Measurements from ENCODE around the gene GPR31.

The GPR31 gene

DNA sequence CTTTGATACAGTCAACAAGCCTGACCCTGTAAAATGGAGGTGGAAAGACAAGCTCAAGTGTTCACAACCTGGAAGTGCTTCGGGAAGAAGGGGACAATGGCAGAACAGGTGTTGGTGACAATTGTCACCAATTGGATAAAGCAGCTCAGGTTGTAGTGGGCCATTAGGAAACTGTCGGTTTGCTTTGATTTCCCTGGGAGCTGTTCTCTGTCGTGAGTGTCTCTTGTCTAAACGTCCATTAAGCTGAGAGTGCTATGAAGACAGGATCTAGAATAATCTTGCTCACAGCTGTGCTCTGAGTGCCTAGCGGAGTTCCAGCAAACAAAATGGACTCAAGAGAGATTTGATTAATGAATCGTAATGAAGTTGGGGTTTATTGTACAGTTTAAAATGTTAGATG lies 19.9 kb downstream of the GPR31 start:
- DNase-seq (ENCODE audit: low spot score), result no peak

DNA sequence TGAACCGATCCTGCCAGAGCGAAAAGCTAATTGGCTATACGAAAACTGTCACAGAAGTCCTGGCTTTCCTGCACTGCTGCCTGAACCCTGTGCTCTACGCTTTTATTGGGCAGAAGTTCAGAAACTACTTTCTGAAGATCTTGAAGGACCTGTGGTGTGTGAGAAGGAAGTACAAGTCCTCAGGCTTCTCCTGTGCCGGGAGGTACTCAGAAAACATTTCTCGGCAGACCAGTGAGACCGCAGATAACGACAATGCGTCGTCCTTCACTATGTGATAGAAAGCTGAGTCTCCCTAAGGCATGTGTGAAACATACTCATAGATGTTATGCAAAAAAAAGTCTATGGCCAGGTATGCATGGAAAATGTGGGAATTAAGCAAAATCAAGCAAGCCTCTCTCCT lies 20.7 kb downstream of the GPR31 start:
- DNase-seq (ENCODE audit: low spot score), result no peak

DNA sequence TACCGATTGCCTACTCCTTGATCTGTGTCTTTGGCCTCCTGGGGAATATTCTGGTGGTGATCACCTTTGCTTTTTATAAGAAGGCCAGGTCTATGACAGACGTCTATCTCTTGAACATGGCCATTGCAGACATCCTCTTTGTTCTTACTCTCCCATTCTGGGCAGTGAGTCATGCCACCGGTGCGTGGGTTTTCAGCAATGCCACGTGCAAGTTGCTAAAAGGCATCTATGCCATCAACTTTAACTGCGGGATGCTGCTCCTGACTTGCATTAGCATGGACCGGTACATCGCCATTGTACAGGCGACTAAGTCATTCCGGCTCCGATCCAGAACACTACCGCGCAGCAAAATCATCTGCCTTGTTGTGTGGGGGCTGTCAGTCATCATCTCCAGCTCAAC lies 21.4 kb downstream of the GPR31 start:
- DNase-seq (ENCODE audit: low spot score), result no peak

DNA sequence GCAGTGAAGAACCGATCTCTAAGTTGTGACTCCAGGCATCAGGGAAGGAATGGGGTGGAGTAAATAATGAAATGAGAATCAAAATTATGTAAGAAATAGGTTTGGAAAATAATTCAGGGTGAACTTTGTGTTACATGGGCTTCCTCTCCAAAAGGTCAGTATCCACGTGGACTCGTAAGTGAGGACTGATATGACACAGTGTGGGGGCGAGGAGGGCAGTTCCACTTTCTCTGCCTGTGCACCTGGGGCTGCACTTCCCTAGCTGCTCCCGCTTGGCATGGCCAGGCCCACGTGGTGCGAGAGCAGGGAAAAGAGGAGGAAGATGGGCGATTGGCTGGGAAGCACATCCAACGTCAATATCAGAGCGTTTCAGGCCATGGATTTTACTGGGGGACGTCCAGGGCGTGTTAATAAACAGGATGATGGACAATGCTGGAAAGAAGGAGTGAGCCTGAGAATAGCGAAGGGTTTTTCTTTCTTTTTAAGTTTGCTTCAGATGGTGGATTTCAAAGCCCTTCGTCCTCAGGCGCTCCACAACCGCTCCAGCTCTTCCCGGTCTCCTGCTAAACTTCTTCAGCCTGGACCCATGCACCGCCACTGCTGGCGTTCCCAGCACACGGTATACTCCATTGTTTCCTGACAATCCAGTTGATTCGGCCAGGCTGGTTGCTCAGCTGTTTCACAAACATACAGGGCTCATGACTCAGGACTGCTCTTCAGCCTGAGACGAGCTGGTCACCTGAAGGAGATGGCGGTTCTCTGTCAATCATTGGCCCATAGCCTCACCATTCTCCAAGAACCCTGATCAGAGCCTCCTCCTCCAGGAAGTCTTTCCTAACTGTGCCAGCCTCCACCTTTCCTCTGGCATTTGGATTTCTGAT lies 23.1 kb downstream of the GPR31 start:
- no peak for DNase-seq (ENCODE audit: low spot score)

DNA sequence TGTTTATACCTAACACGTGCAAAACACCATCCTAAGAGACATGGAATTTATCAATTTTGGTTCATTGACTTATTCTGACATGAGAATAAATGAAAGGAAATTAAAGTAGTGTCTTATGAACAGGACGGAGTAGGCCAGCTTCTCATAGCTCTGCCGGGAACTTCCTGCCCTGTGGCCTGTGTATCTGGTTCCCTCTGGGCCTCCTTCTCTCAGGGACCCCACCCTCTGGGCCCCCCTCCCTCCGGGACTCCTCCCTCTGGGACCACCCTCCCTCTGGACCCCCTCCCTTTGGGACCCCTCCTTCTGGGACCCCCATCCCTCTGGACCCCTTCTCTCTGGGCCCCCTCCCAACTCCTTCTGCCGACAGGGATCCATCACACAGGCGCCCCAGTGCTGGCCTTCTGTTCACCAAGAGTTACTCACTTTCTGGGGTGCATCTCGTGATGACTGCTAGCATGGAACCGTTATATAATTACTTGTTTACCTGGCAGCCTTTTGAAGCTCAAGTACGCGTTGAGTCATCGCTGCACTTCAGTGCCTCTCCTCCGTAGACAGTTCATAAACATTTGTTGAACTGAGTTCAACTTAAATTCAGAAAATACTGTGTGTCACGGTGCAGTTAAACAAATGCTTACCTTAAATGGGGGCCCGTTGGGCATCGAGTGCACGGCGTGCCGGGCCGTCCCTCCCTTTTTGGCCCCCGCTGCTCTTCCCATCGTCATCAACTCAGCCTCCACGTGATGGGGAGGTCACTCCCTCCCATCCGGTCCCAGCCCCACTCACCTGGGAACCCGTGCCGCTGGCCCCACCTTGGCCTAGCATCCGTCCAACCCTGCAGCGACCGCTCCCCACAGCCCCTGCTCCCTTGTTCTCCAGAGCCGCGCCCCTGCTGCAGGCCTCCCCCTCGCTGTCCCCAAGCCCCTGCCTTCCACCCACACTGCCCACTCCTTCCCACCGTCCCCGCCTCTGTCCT lies 26.8 kb downstream of the GPR31 start:
- DNase-seq (ENCODE audit: low spot score), result no peak

DNA sequence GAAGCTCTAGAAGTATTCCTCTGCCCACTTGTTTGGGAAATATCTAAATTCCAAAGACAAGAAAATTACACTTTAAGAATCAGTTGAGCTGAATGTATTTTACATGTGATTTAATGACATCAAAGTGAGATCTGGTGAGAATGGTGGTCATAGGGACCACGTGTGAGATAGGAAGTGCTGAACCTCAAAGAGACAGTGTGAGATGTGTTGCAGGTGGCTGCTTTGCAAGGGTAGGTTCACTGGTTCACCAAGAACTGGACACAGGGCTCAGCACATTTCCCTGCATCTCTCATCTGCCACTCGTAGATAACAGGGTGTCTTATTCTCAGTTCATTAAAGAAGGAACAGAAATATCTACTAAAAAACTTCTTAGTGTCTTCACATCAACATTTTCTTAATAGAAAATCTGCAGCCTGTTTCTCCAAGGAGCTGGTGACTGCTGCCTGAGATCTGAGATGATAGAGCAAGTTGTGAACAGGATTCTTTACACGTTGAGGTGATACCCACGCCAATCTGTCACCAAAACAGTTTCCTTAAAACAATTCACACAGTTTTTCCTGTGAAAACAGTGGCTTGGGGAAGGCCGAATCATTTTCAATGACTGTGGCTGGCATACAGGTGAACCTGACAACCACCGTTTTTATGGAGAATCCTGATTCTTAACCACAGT lies 27.6 kb downstream of the GPR31 start:
- no peak for DNase-seq (ENCODE audit: low spot score)

DNA sequence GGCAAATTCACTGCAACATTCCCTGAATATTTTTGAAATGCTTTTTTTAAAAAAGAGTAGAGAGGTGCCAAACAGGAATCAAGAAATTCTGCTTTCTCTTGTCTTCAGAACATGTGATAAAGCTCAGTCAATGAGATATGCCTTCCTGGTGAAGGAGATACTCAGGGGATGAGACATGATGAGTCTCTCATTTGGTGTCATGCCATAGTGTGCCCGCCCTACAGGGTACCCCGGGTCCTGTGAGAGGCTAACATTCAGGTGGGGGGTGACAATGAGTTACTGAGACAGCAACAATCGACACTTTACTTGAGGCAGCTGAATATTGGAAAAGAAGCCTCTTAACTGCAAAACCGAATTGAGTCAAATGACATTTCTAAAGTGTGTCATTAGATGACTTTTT lies 28.2 kb downstream of the GPR31 start:
- DNase-seq (ENCODE audit: low spot score), result no peak

DNA sequence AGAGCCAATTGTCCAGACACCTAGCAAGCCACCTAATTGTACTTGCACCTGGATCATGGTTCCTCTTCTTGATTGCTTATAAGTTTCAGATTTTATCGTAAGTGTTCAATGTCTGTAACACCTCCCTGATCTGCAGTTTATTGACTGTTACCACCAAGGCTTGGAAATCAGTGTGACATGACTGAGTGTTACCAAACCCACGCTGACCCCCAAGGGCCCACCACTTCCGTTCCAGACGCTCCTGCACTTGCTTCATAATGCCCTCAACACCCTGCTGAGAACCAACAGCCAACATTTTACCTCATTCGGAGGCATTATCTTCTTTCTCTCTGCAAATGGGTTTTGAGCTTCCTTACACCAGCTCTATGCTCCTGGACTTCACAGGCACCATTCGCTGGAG lies 28.6 kb downstream of the GPR31 start:
- DNase-seq (ENCODE audit: low spot score), result no peak

DNA sequence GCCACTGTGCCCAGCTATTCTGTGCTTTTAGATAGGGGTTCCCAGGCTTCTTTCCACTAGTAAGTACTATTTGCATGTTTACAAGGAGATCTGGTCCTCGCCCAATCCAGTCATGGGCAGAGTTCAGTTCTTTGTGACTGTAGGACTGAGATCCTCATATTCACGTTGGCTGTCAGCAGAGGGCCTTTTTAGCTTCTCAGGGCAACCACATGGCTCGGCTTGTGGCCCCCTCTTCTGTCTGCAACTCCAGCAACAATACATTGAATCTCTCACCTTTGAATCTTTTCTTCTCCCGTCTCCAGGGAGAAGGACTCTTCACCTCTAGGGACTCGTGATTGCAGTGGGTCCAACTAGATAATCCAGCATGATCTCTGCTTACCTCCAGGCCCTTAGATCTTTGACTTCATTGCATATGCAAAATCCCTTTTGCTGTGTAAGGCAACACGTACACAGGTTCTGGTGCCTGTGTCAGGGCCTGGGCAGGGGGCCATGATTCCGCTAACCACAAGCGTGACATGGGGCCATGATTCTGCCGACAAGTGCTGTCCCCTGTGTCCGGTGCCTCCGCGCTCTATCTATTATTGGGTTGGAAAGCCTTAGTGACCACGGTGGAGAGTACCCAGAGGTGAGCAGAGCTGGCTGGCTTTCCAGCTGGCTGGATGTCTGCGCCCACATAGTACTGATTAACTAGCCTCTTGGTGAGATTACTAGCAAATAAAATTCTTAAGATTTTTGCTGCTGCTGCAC lies 29.8 kb downstream of the GPR31 start:
- DNase-seq (ENCODE audit: low spot score), result no peak

DNA sequence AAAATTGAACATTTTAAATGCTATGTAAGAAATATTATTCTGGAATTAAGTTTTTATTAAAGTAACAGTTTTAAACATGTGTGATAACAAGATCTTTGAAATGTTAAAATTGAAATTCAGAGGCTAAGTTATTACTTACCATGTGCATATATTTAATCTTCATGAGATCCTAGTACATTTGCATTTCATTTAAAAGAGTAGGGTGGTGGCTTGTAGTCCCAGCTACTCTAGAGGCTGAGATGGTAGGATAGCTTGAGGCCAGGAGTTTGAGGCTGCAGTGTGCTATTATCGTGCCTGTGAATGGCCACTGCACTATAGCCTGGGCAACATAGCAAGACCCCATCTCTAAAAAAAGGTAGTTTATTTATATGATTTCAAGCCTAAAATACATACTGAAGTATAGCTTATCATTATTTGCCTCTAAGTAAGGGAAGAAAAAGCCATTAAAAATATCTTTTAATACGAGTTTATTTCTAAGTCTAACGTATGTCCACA lies 31.9 kb downstream of the GPR31 start:
- DNase-seq (ENCODE audit: low spot score), result no peak

DNA sequence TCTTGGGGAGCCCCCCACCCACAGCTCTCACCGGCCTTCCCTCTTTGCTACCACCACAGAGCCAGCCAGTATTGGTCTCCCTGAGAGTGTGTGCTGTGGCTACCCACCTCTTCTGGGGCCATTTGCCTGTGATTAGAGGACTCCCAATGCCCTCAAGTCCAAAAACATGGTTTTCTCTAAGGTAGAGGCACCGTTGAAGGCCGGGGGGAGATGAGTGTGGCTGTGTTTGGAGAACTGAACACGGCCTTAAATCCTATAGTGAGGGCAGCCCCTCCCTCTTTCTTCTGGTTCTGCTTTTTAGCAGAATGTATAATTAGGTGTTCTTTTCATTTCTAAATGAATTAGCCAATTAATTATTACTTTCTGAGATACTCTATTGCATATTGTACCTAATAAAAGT lies 32.4 kb downstream of the GPR31 start:
- no peak for DNase-seq (ENCODE audit: low spot score)

DNA sequence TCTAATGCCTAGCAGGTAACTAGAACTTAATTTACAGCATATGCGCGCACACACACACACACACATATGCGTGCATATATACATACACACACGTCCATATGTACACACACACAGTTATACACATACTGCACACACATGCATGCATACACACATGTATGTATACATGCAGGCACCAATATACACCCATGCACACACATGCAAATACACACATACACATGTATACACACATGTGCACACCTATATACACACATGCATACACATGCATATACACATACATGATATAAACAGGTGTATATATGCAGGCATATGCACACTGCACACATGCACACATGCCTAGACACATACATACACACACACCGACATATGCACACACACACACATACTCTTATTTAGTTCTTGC lies 33.0 kb downstream of the GPR31 start:
- DNase-seq (ENCODE audit: low spot score), result no peak

DNA sequence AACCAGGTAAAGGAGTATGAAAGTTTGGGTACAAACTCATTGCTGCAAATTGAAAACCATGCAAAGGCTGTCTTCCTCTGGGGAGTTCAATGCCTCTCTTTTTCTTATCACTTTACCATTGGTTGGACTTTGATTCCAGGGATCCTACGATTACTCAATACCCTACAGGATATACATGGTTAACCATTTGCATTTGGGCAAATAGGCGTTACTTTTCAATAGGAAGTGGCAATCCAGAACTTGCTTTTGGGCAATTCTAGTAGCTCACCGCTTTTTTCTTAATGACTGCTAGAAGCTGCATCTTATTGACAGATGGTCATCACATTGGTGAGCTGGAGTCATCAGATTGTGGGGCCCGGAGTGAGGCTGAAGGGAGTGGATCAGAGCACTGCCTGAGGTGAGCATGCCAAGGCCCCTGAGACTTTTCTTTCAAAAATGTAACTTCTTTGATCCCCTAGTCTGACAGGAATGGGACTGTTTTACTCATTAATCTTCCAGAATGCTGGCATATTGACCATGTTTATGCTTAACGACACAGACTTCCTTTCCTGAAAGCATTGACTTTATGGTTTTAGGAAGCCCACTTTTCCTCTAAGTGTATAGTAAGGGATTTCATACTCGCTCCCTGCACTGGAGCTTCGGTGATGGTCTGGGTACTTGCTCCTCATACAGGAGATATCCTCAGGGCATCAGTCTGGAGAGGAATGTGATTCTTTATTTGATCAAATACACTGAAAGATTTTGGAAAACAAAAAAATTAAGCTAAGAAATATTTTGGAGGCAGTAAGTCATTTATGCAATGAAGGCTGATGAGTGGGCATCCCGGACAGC lies 34.7 kb downstream of the GPR31 start, which contains the start of gene CCR6:
CCR6 (plus strand) TSS at position 270 of the 831 bp plus-strand sequence. CDS start 13,039 bp downstream, outside the sequence.
- DNase-seq (ENCODE audit: low spot score), result no peak

DNA sequence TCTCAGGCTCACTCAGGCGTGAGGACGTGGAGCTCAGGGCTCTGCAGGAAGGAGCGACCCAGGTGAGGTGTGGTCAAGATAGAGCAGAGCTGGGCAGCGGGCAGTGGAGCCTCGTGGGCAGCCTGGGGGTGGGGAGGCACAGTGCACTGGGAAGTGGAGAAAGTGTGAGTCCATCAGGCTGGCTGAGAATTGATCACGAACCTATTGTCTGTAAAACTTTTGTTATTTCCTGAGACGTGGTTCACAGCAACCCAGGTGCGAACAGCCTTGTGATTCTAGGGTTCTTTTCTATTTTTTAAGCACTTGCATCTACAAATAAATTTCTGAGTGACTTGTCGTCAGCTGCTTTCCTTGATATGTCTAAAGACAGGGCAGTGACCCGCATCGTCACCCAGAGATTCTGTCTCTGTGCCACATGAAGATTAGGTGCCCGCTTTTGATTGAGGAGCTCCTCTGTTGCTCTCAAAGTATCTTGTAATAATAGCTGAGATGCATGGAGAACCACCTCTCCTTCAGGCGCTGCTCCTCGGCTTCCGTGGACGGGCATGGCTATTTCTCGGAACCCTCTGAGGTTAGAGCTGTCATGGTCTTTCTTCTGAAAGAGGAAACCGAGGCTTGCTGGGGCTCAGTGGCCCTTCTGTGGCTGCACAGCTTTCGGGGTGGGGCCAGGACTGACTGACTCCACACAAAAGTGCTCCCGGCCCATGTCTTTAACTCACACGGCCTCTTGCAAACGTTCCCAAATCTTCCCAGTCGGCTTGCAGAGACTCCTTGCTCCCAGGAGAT lies 35.5 kb downstream of the GPR31 start:
- no peak for DNase-seq (ENCODE audit: low spot score)

DNA sequence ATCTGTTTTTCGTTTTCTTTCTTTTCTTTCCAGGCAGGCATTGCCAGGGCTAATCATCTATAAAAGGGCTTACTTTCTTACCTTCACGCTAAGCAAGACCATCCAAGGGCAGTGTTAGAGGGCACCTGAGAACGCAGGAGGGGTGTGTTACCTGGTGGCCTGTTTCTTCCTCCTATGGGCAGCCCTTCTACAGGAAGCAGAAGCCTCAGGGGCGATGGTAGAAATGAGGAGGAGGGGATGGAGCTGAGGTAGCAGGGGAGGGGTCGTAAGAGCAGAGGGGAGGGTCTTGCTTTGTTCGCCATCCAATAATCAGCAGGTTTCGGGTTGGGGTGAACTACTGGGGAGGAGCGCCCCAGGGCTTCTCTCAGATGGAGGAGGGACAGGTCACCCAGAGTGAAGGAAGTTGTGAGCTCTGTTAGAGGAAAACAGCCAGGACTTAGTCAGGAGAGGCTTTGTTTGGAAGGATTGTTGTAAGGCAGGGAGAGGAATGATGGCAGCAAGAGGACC lies 36.4 kb downstream of the GPR31 start:
- no peak for DNase-seq (ENCODE audit: low spot score)

DNA sequence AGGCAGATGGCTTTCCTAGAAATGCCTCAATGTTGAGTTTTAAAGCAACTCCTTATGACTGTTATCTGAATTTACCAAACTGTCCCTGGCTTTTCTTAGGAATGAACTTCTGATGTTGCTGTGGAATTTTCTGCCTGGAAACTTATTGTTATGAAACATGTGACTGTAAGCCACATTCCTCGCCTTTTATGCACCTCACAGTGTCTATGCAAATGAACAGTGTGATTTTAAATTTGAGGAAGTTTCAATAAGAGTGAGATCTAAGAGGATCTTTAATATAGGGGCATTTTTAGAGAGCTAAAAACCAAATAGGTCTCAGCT lies 37.2 kb downstream of the GPR31 start:
- DNase-seq (ENCODE audit: low spot score), result no peak

DNA sequence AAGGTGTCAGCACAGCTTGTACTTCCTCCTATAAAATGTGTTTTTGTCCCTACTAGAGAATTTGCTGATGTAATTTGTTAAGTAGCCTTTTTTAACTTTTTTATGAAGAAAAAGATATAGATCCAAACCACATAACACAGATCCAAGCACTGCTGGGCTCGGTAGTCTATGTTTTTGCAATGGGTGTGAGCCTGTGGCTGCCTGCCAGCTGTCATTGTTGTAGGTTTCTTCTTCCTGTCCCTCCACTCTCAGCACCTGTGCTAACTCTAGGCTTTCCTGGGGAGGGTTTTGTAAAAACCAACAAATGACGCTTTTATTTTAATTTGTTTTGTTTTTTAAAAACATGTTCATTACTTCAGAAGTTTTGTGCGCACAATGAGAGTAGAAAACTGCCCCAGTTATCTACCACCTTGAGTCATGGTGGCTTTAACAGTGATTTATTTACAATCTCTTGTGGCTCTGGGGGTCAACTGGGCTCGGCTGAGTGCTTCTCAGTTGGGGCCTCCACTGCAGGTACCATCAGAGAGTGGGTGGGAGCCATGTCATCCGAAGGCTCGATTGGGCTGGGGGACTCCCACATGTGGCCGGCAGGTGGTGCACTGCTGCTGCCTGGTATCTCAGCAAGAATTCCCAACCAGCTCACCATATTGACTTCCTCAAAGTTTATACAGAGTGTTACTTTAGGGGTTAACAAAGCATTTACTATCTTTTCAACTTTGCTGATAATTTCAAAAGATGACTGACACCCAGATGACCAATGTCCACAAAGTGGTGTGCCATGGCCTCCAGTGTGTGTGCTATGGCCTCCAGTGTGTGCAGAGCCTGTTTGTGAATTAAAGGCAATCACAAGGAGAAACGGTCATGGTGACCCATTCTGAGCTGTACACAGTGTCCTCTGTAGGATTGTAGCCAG lies 37.9 kb downstream of the GPR31 start:
- no peak for DNase-seq (ENCODE audit: low spot score)

DNA sequence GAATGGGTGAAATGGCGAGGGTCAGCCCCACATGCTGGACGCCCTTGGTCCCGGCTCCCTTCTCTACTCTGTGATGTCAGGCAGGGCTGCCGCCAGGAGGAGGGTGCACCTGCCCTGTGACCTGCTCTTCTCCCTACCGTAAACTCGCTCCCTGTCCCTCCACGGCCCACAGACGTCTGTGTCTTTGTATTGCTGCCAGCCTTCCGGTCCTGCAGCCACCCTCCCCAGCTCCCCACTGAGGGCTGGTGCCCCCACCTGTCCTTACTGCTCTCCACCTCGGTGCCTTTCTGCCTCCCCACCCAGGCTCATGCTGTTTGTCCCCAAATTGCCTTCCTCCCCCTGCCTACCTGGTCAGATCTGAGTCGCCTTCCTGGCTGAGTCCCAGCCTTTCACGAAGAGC lies 38.9 kb downstream of the GPR31 start:
- no peak for DNase-seq (ENCODE audit: low spot score)

DNA sequence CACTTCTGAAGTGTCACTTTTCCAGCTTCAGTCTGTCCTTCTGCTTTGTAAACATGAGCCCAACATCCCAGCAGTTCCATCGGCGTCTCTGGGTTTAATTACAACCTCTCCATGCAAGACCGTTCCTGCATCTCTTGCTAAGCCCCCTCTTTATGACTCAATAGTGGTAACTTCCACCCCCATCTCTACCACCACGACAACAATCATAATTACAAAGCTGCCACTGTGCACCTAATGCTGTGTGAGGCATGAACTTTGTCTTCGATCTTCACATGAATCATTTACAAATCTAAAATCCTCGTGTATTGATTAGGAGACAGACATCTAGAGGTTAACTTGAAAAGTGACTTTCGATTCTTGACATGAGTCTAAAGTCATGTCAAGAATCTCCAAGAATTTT lies 39.8 kb downstream of the GPR31 start:
- DNase-seq (ENCODE audit: low spot score), result no peak

Data from cerebellar cortex (tissue), 1 donor.